ENCODE measurements around the gene SLC30A5. TPM values are rescaled to one million over a fixed set of nuclear protein-coding genes. Genes with fewer than 3 reads are reported as not detected.

SLC30A5 gene
- total RNA-seq, 1 experiment from 2014 or later, result 64.5 TPM

- TF ChIP-seq, protein P1, sequence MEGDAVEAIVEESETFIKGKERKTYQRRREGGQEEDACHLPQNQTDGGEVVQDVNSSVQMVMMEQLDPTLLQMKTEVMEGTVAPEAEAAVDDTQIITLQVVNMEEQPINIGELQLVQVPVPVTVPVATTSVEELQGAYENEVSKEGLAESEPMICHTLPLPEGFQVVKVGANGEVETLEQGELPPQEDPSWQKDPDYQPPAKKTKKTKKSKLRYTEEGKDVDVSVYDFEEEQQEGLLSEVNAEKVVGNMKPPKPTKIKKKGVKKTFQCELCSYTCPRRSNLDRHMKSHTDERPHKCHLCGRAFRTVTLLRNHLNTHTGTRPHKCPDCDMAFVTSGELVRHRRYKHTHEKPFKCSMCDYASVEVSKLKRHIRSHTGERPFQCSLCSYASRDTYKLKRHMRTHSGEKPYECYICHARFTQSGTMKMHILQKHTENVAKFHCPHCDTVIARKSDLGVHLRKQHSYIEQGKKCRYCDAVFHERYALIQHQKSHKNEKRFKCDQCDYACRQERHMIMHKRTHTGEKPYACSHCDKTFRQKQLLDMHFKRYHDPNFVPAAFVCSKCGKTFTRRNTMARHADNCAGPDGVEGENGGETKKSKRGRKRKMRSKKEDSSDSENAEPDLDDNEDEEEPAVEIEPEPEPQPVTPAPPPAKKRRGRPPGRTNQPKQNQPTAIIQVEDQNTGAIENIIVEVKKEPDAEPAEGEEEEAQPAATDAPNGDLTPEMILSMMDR (IDR thresholded peaks at IDR 0.05; ENCODE audit: insufficient read depth in 1 of 2, low read depth in 1 of 2, low read length in 1 of 2, severe bottlenecking in 1 of 2, unreplicated experiment in 1 of 2), result peak; percentile 18 to 35
- no peaks in the 10 kb centered on the region for H3K27me3 ChIP-seq (replicated peaks; ENCODE audit: control insufficient read depth, insufficient read depth, low read length)
- ChIA-PET CTCF (no interaction called here), POLR2A (no interaction called here)
- H3K27me3 Mint-ChIP-seq (ENCODE audit: insufficient read depth, unreplicated experiment), result no peaks in the 10 kb centered on the region
- H3K4me3 ChIP-seq (ENCODE audit: low read depth, low read length), result no peak overlapping the region
- no peaks in the 10 kb centered on the region for H3K9me3 Mint-ChIP-seq (ENCODE audit: unreplicated experiment)
- H3K27ac Mint-ChIP-seq (ENCODE audit: unreplicated experiment), result no peak overlapping the region
- H3K9me3 ChIP-seq, result no peaks in the 10 kb centered on the region
- no TSS peak for BruUV-seq (replicated peaks)
- H3K36me3 Mint-ChIP-seq (ENCODE audit: insufficient read depth, unreplicated experiment), result peaks cover 5% of the 10 kb centered on the region
- H3K4me3 Mint-ChIP-seq (ENCODE audit: unreplicated experiment), result no peak overlapping the region
- peaks cover 6% of the 10 kb centered on the region for H3K4me1 Mint-ChIP-seq (ENCODE audit: low read depth, unreplicated experiment)
- no peak for DNase-seq
- H3K36me3 ChIP-seq (ENCODE audit: control insufficient read depth, insufficient read depth, low read length), result no peaks in the 10 kb centered on the region; the same call in 1 of the 2 replicates
- H3K4me1 ChIP-seq, result peaks cover 3% of the 10 kb centered on the region; the same call in 1 of the 2 replicates
- intact Hi-C loops (cut with micrococcal nuclease; ENCODE audit: unreplicated experiment), result no loop called here
These were observed 45.6 kb upstream of the SLC30A5 start for GRCh38 chr5:69048230-69048629.

GRCh38 chr5:69049151-69049550 is 44.7 kb upstream of the SLC30A5 start:
- POLR2A ChIA-PET, result no interaction called here
- peaks cover 3% of the 10 kb centered on the region; the same call in 1 of the 2 replicates for H3K4me1 ChIP-seq
- Mint-ChIP-seq H3K27me3 (ENCODE audit: insufficient read depth, unreplicated experiment) (no peaks in the 10 kb centered on the region), H3K4me3 (ENCODE audit: unreplicated experiment) (no peak overlapping the region), H3K27ac (ENCODE audit: unreplicated experiment) (no peak overlapping the region), H3K9me3 (ENCODE audit: unreplicated experiment) (no peaks in the 10 kb centered on the region), H3K4me1 (ENCODE audit: low read depth, unreplicated experiment) (peaks cover 6% of the 10 kb centered on the region), H3K36me3 (ENCODE audit: insufficient read depth, unreplicated experiment) (peaks cover 5% of the 10 kb centered on the region)
- TF ChIP-seq, protein P1 (IDR thresholded peaks at IDR 0.05; ENCODE audit: insufficient read depth in 1 of 2, low read depth in 1 of 2, low read length in 1 of 2, severe bottlenecking in 1 of 2, unreplicated experiment in 1 of 2), result no peak
- BruUV-seq (replicated peaks), result no TSS peak
- no peaks in the 10 kb centered on the region; the same call in 1 of the 2 replicates for H3K36me3 ChIP-seq (ENCODE audit: control insufficient read depth, insufficient read depth, low read length)
- no peak overlapping the region for H3K4me3 ChIP-seq (ENCODE audit: low read depth, low read length)
- no peak for DNase-seq
- no peaks in the 10 kb centered on the region for H3K27me3 ChIP-seq (replicated peaks; ENCODE audit: control insufficient read depth, insufficient read depth, low read length)
- H3K9me3 ChIP-seq, result no peaks in the 10 kb centered on the region
- CTCF ChIA-PET, result interaction anchor here (1.0 kb wide), 1 partner anchor 44 kb away, joined by 3 read pairs; the partner anchor contains the start of gene SLC30A5
- intact Hi-C loops (cut with micrococcal nuclease; ENCODE audit: unreplicated experiment), result loop anchor here (1.0 kb wide), 2 partner anchors 30 to 34 kb away; no protein-coding TSS in a partner anchor

DNA sequence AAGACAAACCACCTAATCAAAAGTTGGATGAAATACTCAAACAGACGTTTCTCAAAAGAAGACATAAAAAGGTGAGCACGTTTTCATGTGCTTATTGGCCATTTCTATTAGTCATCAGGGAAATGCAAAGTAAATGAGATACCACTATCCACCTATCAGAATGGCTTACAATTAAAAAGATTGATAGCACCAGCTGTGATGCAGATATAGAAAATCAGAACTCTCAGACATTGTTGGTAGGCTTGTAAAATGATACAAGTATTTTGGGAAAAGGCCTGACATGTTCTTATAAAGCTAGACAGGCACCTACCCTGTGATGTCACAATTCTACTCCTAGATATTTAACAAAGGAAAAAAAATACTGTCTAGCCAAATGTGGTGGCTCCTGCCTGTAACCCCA is 44.0 kb upstream of the SLC30A5 start:
- DNase-seq, result no peak
- Histone ChIP-seq H3K9me3 (no peaks in the 10 kb centered on the region), H3K4me1 (peaks cover 3% of the 10 kb centered on the region; the same call in 1 of the 2 replicates), H3K36me3 (ENCODE audit: control insufficient read depth, insufficient read depth, low read length) (no peaks in the 10 kb centered on the region; the same call in 1 of the 2 replicates), H3K4me3 (ENCODE audit: low read depth, low read length) (no peak overlapping the region), H3K27me3 (replicated peaks; ENCODE audit: control insufficient read depth, insufficient read depth, low read length) (no peaks in the 10 kb centered on the region)
- intact Hi-C loops (cut with micrococcal nuclease; ENCODE audit: unreplicated experiment), result loop anchor here (1.0 kb wide), 2 partner anchors 30 to 34 kb away; no protein-coding TSS in a partner anchor
- Mint-ChIP-seq H3K36me3 (ENCODE audit: insufficient read depth, unreplicated experiment) (peaks cover 5% of the 10 kb centered on the region), H3K9me3 (ENCODE audit: unreplicated experiment) (no peaks in the 10 kb centered on the region), H3K27ac (ENCODE audit: unreplicated experiment) (no peak overlapping the region), H3K4me1 (ENCODE audit: low read depth, unreplicated experiment) (peaks cover 6% of the 10 kb centered on the region), H3K4me3 (ENCODE audit: unreplicated experiment) (no peak overlapping the region), H3K27me3 (ENCODE audit: insufficient read depth, unreplicated experiment) (no peaks in the 10 kb centered on the region)
- CTCF ChIA-PET, result interaction anchor here (0.7 to 1.0 kb wide), 3 partner anchors 25 to 70 kb away, joined by 3 to 4 read pairs (median 3); partner anchors contain the start of gene SLC30A5
- no TSS peak for BruUV-seq (replicated peaks)
- TF ChIP-seq, protein P1 (IDR thresholded peaks at IDR 0.05; ENCODE audit: insufficient read depth in 1 of 2, low read depth in 1 of 2, low read length in 1 of 2, severe bottlenecking in 1 of 2, unreplicated experiment in 1 of 2), result no peak
- POLR2A ChIA-PET, result no interaction called here

Measured in Caco-2 (cell line).